Mesodermal cell (in vitro differentiated cells): ENCODE measurements around the gene AAMP.

Experiments used
- H3K27ac ChIP-seq: 2 replicates; pipeline ENCODE4 v1.7.0; 2013; ENCODE audit warnings: mild to moderate bottlenecking, low read depth, low read length, moderate library complexity; ENCODE audit not compliant: severe bottlenecking
- H3K36me3 ChIP-seq: 2 replicates; pipeline ENCODE4 v1.7.1; 2013; ENCODE audit warnings: mild to moderate bottlenecking, low read length, moderate library complexity; ENCODE audit not compliant: control insufficient read depth, insufficient read depth
- H3K4me1 ChIP-seq: one replicate; pipeline ENCODE4 v1.7.1; 2013; ENCODE audit warnings: mild to moderate bottlenecking, low read length; ENCODE audit not compliant: insufficient read depth, control insufficient read depth, poor library complexity, severe bottlenecking
- H3K4me3 ChIP-seq: 2 replicates; pipeline ENCODE4 v1.7.0; 2013; ENCODE audit warnings: low read length, control low read depth, mild to moderate bottlenecking; ENCODE audit not compliant: insufficient read depth, poor library complexity, severe bottlenecking; ENCODE audit errors: extremely low read depth
- H3K9me3 ChIP-seq: 2 replicates; pipeline ENCODE4 v1.7.1; 2013; ENCODE audit warnings: mild to moderate bottlenecking, low read length, moderate library complexity; ENCODE audit not compliant: control insufficient read depth
- WGBS, 2 experiments: methylation state at CpG; one replicate each; pipeline ENCODE4 v1.1.5; 2013; ENCODE audit warnings: missing lambda C conversion rate in 2 of 2; ENCODE audit not compliant: insufficient coverage in 2 of 2; 5-methylcytosine and 5-hydroxymethylcytosine counted together

The AAMP gene

DNA sequence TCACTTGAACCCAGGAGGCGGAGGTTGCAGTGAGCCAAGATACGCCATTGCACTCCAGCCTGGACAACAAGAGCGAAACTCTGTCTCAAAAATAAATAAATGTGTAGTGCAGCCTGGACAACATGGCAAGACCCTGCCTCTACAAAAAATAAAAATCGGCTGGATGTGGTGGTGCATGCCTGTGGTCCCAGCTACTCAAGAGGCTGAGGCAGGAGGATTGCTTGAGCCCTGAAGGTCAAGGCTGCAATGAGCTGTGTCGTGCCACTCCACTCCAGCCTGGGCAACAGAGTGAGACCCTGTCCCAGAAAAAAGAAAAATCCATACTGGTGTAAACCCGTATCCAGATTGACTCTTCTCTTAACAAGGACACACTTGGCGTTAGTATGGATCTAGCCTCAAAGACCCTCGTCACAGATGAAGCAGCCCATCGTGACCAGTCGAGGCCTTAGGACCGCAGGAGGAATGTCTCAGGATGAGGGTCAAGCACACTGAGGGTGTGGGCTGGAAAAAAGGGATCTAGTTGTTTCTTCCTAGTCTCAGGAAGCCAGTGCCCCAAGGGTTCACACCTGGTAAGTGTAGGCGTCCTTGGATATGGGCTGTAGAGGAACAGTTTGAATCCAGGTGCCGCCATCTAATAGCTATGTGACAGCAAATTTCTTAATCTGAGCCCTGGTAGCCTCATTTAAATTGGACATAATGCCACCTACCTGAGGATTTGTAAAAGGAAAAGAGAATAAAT, 13.2 kb downstream of the AAMP start:
- H3K4me3 ChIP-seq, result no peak overlapping the region
- no peak overlapping the region for H3K27ac ChIP-seq
- H3K9me3 ChIP-seq, result no peaks in the 10 kb centered on the region
- 98 to 99% methylated on average over 10 to 13 of the region's 13 CpGs for WGBS, 2 experiments
- H3K4me1 ChIP-seq, result peaks cover 37% of the 10 kb centered on the region
- H3K36me3 ChIP-seq, result peaks cover 54% of the 10 kb centered on the region

DNA sequence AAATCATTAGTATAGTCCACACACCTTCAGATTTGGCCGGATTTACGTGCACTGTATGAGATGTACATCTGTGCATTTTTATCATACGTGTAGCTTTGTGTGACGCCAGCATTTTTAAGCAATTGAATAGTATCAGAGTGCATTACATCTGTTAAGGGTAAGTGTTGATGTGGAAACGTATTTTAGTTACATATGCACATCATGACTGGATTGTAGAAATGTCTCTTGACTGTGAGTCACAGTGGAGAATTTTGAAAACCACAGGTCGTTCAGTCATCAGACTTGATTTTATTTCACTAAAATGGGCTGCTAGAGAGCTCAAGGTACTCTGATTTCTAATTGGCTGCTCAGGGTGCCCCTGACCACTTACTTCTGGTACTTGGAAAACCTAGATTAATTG, 14.5 kb downstream of the AAMP start:
- H3K36me3 ChIP-seq, result peaks cover 67% of the 10 kb centered on the region
- WGBS, 2 experiments, result 84 to 98% methylated on average over 5 to 6 of the region's 6 CpGs
- no peaks in the 10 kb centered on the region for H3K9me3 ChIP-seq
- H3K4me1 ChIP-seq, result peaks cover 24% of the 10 kb centered on the region
- no peak overlapping the region for H3K27ac ChIP-seq
- no peak overlapping the region for H3K4me3 ChIP-seq

DNA sequence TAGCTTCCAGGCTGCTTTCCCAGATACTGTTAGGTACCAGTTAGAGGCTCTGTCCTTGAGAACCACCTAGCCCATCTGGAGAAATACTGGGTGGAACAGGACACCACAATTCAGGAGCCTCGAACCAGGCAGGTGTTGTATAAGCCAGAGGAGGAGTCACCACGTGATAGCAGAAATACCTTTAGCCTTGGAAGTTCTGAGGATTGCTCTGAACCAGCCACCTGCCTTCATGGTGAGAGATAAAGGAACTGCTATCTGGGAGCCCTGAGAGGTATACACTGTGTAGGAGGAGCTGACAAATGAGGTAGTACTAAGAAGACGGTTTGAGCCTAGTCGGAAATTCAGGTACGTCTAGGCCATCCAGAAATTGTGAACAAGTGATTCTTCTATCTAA, 16.7 kb downstream of the AAMP start:
- Histone ChIP-seq H3K36me3 (peaks cover 90% of the 10 kb centered on the region), H3K9me3 (no peaks in the 10 kb centered on the region), H3K4me3 (no peak overlapping the region), H3K27ac (no peak overlapping the region), H3K4me1 (peaks cover 4% of the 10 kb centered on the region)
- 90 to 99% methylated on average over 5 of the region's 5 CpGs for WGBS, 2 experiments

DNA sequence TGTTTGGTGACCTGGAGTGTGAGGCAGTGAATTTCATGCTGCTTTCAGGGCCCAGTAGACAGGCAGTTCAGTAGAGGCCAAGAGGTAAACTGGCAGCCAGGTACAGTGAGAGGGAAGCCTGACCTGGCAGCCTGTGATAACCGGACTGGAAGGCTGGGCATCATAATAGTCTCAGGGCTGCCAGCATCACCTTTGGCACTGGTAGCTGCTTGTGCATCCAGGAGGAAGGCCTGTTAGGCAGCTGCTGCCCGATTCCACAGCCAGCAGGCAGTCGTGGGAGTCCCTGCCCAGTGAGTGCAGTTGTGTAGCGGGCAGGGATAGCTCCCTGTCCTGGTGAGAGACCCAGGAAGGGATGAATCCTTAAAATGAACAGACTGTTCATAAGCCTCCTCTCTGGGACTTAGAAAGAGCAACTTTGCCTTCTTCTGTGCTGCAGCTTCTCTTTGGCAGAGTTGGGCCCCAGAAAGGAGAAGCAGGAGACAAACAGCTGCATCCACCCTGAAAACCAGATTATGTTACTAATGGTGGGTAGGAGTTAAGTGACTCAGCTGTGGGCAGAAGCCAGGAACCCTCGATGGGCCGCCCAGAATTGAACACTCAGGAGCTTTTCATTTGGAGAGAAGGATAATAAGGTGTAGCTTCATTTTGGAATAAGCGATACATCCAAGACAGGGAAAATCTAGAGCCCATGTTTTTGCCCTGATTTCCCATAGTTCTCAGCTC, 17.3 kb downstream of the AAMP start:
- no peak overlapping the region for H3K4me3 ChIP-seq
- H3K36me3 ChIP-seq, result peaks cover 95% of the 10 kb centered on the region
- H3K9me3 ChIP-seq, result no peaks in the 10 kb centered on the region
- H3K27ac ChIP-seq, result no peak overlapping the region
- 82 to 86% methylated on average over 6 to 7 of the region's 7 CpGs for WGBS, 2 experiments
- no peaks in the 10 kb centered on the region for H3K4me1 ChIP-seq

DNA sequence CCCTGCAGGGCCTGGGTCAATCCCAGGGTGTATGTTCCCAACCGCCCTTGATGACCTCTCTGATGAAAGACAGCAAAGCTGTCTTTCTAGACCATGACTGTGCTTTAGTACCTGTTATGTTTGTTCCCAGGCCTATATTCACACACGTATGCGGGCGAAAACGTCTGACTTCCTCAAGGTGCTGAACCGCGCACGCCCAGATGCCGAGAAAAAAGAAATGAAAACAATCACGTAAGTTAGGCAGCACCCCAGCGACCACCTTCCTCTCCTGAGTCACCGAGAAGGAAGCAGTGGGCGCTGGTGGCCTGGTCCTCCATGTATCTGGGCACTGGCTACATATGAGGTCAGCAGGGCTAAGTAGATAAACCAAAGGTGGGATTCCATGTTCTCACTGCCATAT, 20.2 kb downstream of the AAMP start:
- 96% methylated on average over 11 to 13 of the region's 13 CpGs for WGBS, 2 experiments
- H3K27ac ChIP-seq, result no peak overlapping the region

DNA sequence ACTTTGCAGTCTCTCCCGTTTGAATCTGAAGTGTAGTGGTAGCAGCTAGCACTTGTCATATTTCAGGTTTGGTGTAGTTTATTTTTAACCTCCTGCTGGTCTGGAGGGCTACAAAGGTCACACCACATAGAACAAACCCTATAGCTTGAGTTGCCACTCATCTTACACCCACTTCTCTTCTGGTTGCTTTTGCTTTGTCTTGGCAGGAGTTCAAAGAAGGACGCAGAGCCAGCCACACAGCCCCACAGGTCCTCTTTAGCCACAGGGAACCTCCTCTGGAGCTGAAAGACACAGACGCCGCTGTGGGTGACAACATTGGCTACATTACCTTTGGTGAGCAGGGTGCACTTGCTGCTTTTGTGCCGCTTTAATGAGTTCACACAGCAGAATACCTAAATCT, 24.7 kb downstream of the AAMP start:
- WGBS, 2 experiments, result 73 to 100% methylated on average over 3 of the region's 5 CpGs
- H3K36me3 ChIP-seq, result peaks cover 98% of the 10 kb centered on the region

More for the DNA sequence above, 20.2 kb downstream of the AAMP start:
- Histone ChIP-seq H3K36me3 (peaks cover 99% of the 10 kb centered on the region), H3K4me3 (no peak overlapping the region), H3K9me3 (no peaks in the 10 kb centered on the region), H3K4me1 (no peaks in the 10 kb centered on the region)

DNA sequence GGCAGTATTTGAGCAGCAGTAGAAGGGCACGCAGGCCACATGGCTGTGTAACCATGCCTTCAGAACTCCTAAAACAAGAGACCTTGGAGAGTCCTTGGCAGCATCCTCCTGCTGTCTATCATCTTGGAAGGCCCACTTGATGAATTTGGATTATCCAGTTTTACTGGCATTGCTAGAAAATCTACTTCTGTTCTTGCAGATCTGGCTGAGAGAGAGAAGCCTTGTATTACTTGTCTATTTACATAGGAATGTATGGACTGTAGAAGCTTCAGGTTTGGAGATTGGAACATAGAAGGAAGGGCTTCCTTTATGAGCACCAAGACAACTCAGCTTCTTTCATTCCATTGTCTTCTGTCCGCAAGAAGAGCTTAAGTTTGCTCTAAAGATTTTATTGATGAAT, 25.3 kb downstream of the AAMP start:
- peaks cover 98% of the 10 kb centered on the region for H3K36me3 ChIP-seq
- 100% methylated on average over 1 to 2 of the region's 2 CpGs for WGBS, 2 experiments
- no peaks in the 10 kb centered on the region for H3K9me3 ChIP-seq
- no peaks in the 10 kb centered on the region for H3K4me1 ChIP-seq
- H3K27ac ChIP-seq, result no peak overlapping the region
- no peak overlapping the region for H3K4me3 ChIP-seq

More for the DNA sequence above, 24.7 kb downstream of the AAMP start:
- no peaks in the 10 kb centered on the region for H3K9me3 ChIP-seq
- no peak overlapping the region for H3K27ac ChIP-seq
- no peak overlapping the region for H3K4me3 ChIP-seq
- H3K4me1 ChIP-seq, result no peaks in the 10 kb centered on the region

DNA sequence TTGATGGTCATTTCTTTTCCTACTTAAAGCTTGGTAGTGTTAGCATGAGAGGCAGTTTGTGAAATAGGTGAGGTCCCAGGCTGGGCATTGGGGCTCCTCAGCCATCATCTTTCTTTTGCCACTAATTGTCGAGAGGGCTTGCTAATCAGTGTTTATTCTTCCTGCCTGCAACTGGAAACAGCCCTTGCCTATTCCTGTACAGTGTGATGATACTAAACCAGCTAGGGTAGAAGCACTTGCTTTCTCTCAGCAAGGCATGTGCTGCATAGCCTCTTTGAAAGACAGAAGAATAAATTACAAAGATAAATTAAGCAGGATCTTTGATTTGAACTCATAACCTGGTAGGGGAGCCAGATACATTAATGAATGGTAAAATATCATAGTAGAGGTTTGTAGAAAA, 25.7 kb downstream of the AAMP start:
- Histone ChIP-seq H3K4me3 (no peak overlapping the region), H3K27ac (no peak overlapping the region), H3K36me3 (peaks cover 98% of the 10 kb centered on the region), H3K4me1 (no peaks in the 10 kb centered on the region), H3K9me3 (no peaks in the 10 kb centered on the region)
- 86% methylated on average over 1 of the region's 1 CpG; no CpG with 5 or more reads in 1 of the 2 experiments for WGBS, 2 experiments

DNA sequence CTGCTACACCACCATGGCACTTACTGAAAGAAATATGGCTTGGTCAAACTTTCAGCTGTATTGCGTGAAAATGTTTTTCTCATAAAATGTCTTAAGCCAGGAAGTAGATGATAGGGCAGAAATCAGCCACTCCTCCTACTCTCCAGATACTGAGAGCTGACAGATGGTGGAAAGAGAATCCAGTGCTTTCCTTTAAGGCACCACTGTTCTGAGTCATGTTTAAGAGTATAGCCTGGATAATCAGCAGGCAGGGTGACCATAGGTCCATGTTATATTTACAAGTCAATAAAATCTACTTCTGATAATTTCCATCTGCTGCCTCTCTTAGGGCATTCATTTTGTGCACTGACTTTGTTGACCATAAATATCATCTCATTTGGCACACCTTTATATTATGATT, 31.1 kb downstream of the AAMP start:
- H3K4me3 ChIP-seq, result no peak overlapping the region
- WGBS, 2 experiments, result 100% methylated on average over 1 of the region's 1 CpG; no CpG with 5 or more reads in 1 of the 2 experiments
- H3K4me1 ChIP-seq, result no peaks in the 10 kb centered on the region
- H3K9me3 ChIP-seq, result no peaks in the 10 kb centered on the region
- no peak overlapping the region for H3K27ac ChIP-seq
- peaks cover 96% of the 10 kb centered on the region for H3K36me3 ChIP-seq

DNA sequence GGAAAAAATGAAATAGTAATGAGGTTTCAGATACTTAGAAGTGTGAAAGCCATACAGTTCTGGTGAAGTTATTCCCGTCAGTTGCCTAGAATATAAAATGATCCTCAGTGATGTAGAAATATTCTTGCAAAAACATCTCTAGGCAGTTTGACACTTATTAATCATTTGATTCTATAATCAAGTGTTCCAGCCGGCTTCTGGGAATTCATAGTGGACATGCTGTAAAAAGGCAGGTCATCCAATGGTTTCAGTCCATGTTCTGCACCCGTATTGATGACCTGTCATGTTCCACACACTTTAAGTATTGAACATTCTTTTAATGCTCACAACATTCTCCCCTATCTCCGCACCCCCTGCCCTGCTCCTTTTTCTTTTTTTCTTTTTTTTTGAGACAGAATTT, 33.1 kb downstream of the AAMP start:
- 88 to 100% methylated on average over 3 of the region's 4 CpGs for WGBS, 2 experiments
- H3K36me3 ChIP-seq, result peaks cover 97% of the 10 kb centered on the region
- no peak overlapping the region for H3K27ac ChIP-seq
- no peaks in the 10 kb centered on the region for H3K9me3 ChIP-seq
- no peaks in the 10 kb centered on the region for H3K4me1 ChIP-seq
- H3K4me3 ChIP-seq, result no peak overlapping the region

DNA sequence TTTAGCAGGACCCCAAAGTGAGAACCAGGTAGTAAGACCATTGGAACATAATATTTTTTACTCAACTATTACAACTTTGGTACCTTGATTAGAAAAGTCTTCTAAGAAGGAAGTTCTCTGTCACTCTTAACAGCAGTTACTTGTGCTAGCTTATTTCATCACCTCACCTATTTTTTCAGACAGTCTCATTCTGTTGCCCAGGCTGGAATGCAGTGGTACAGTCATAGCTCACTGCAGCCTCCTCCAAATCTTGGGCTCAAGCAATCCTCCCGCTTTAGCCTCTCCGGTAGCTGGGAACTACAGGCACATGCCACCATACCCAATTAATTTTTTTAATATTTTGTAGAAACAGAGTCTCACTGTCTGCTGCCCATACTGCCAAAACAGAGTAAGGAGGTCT, 34.9 kb downstream of the AAMP start:
- H3K4me1 ChIP-seq, result peaks cover 3% of the 10 kb centered on the region
- 100% methylated on average over 1 of the region's 2 CpGs; no CpG with 5 or more reads in 1 of the 2 experiments for WGBS, 2 experiments
- no peak overlapping the region for H3K27ac ChIP-seq
- H3K36me3 ChIP-seq, result peaks cover 97% of the 10 kb centered on the region
- H3K4me3 ChIP-seq, result no peak overlapping the region
- H3K9me3 ChIP-seq, result no peaks in the 10 kb centered on the region
